Measurements from ENCODE around the gene P2RY12. TPM values are rescaled to one million over a fixed set of nuclear protein-coding genes. Genes with fewer than 3 reads are reported as not detected.

Gene P2RY12
- total and polyA plus RNA-seq, 9 of the 15 experiments (the other 6 are each of a cell fraction or from before 2014, with no cell fraction given) = not detected

- Histone ChIP-seq H3K79me2 (ENCODE audit: control insufficient read depth, insufficient read depth, low read length) (no peaks in the 10 kb centered on the region), H3K27ac (ENCODE audit: extremely low read depth, low read depth, low read length) (no peak overlapping the region), H3K4me3 (no peak overlapping the region), H3K9me3 (replicated peaks; ENCODE audit: control insufficient read depth, insufficient read depth, low read depth, low read length) (no peaks in the 10 kb centered on the region), H3K36me3 (ENCODE audit: control insufficient read depth, insufficient read depth, low read length) (no peaks in the 10 kb centered on the region), H2AFZ (ENCODE audit: low read depth, low read length) (no peak overlapping the region), H3K4me2 (ENCODE audit: insufficient read depth, low read length) (no peak overlapping the region), H3K27me3 (ENCODE audit: control insufficient read depth in 2 of 2, insufficient read depth in 2 of 2, low read length in 2 of 2) (peaks cover 2 to 8% of the 10 kb centered on the region in 2 experiments; a peak in 2 of 5 replicates), H3K4me1 (replicated peaks in 1 of 2; ENCODE audit: control insufficient read depth in 2 of 2, insufficient read depth in 2 of 2, low read length in 2 of 2) (no peaks in the 10 kb centered on the region), H3K9ac (ENCODE audit: insufficient read depth in 1 of 2, low read depth in 2 of 2, low read length in 2 of 2) (no peak overlapping the region), H3K9me1 (ENCODE audit: control insufficient read depth, insufficient read depth, low read length) (no peaks in the 10 kb centered on the region), H4K20me1 (replicated peaks; ENCODE audit: control insufficient read depth, insufficient read depth, low read length) (no peaks in the 10 kb centered on the region)
- BruUV-seq (replicated peaks) = no TSS peak
- intact Hi-C loops (cut with micrococcal nuclease) (no loop called here), in situ Hi-C loops (cut with MboI) (no loop called here)
- no peak for FAIRE-seq
- TF ChIP-seq KLF6 (CRISPR knock-in tag; IDR thresholded peaks at IDR 0.05; ENCODE audit: borderline replicate concordance) (no peak), SAFB2 (IDR thresholded peaks at IDR 0.05; ENCODE audit: borderline replicate concordance, low read depth, low read length, severe bottlenecking) (no peak), NFE2L1 (tag; IDR thresholded peaks at IDR 0.05; ENCODE audit: borderline replicate concordance, low read depth) (no peak), NFATC3 (IDR thresholded peaks at IDR 0.05) (no peak), ARID3A (IDR thresholded peaks at IDR 0.05; ENCODE audit: borderline replicate concordance, low read depth, low read length) (no peak), EGR1 (conservative IDR thresholded peaks at IDR 0.05) (no peak)
- ChIA-PET CTCF (ENCODE audit: low intra/inter-chr PET ratio) (no interaction called here), POLR2A (interaction anchor here (0.7 kb wide), 1 partner anchor 12 kb away, joined by 3 read pairs; no protein-coding TSS in a partner anchor)
- ATAC-seq = no peak
- DNase-seq (ENCODE audit: extremely low read depth in 1 of 4, low spot score in 3 of 4) = no peak
- 14% methylated on average over 1 of the region's 1 CpG for WGBS (ENCODE audit: insufficient coverage, low coverage, missing lambda C conversion rate)
Measured at GRCh38 chr3:151322511-151322910, 62.0 kb downstream of the P2RY12 start.

Measured in K562 (cell line).